ENCODE measurements around the gene ARHGAP4.

Gene ARHGAP4

DNA sequence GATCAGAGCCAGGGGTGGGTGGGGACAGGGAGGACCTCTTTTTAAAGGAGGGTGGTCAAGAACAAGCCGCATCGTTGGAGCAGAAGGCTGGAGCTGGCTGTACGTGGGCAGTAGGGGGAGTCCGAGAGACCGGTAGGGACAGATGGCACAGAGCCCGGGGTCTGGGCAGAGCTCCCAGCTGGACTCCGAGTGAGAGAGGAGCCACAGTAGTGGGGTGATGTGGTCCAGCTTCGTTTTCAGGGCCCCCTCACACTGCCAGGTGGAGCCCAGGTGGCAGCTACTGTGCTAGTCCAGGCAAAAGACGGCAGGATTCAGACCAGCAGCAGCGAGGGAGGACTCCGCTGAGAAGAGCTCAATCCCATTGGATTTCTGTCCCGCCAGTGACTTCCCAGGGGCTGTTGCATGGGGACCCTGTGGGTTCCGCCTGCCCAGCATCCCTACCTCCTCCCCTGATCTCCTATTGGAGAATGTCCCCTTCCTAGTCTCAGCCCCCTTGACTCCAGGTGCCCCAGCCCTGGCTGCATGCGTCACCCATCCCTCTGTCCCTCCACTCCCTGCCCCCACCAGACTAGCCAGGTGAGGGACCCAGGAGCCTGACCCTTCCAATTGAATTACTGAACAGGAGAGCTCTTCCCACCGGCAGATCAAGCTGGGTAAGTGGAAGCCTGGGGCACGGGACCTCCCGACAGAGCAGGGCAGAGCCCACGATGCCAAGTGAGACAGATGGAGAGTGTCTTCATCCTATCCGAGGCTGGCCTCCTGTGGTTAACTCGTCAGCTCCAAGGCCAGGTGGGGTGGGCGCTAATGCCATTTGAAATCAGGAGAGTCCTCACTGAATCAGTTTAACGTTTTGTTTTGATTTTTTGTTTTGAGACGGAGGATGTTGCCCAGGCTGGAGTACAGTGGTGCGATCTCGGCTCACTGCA lies 2.9 kb downstream of the ARHGAP4 start:
- H3K4me3 ChIP-seq (replicated peaks; ENCODE audit: insufficient read depth, low read length), result peak overlapping the region; percentile 59
- peak overlapping the region; percentile 100 for H3K27ac ChIP-seq (replicated peaks)
- no peak for DNase-seq (ENCODE audit: low read depth in 1 of 2, low spot score in 1 of 2)
- H3K27me3 ChIP-seq (ENCODE audit: insufficient read depth, poor library complexity, severe bottlenecking), result no peaks in the 10 kb centered on the region
- TF ChIP-seq POLR2AphosphoS5 (IDR thresholded peaks at IDR 0.05; ENCODE audit: low read depth), result no peak
- TF ChIP-seq CTCF (IDR thresholded peaks at IDR 0.05; ENCODE audit: insufficient read depth, low read length), result no peak
- no peak for TF ChIP-seq GABPA (IDR thresholded peaks at IDR 0.05; ENCODE audit: low read depth)
- TF ChIP-seq SPI1 (IDR thresholded peaks at IDR 0.05; ENCODE audit: borderline replicate concordance, low read depth), result no peak
- no peak for TF ChIP-seq REST (IDR thresholded peaks at IDR 0.05; ENCODE audit: insufficient replicate concordance, low read depth)

- TF ChIP-seq GABPA (IDR thresholded peaks at IDR 0.05; ENCODE audit: low read depth) (no peak), POLR2AphosphoS5 (IDR thresholded peaks at IDR 0.05; ENCODE audit: low read depth) (0 out of 2 replicates have a peak, but pooled peaks have one; percentile 11)
- DNase-seq (ENCODE audit: low read depth in 1 of 2, low spot score in 1 of 2), result no peak
- Histone ChIP-seq H3K27ac (replicated peaks) (peak overlapping the region; percentile 55), H3K27me3 (ENCODE audit: insufficient read depth, poor library complexity, severe bottlenecking) (no peaks in the 10 kb centered on the region), H3K4me3 (replicated peaks; ENCODE audit: insufficient read depth, low read length) (no peak overlapping the region)
Measured at GRCh38 chrX:153921511-153922446, 4.3 kb downstream of the ARHGAP4 start.

- no peak overlapping the region for H3K4me3 ChIP-seq (replicated peaks; ENCODE audit: insufficient read depth, low read length)
- TF ChIP-seq REST (IDR thresholded peaks at IDR 0.05; ENCODE audit: insufficient replicate concordance, low read depth) (no peak), GABPA (IDR thresholded peaks at IDR 0.05; ENCODE audit: low read depth) (no peak), POLR2AphosphoS5 (IDR thresholded peaks at IDR 0.05; ENCODE audit: low read depth) (no peak), SPI1 (IDR thresholded peaks at IDR 0.05; ENCODE audit: borderline replicate concordance, low read depth) (no peak), CTCF (IDR thresholded peaks at IDR 0.05; ENCODE audit: insufficient read depth, low read length) (no peak)
- DNase-seq (ENCODE audit: low read depth in 1 of 2, low spot score in 1 of 2), result no peak
- no peak overlapping the region for H3K27ac ChIP-seq (replicated peaks)
- H3K27me3 ChIP-seq (ENCODE audit: insufficient read depth, poor library complexity, severe bottlenecking), result no peaks in the 10 kb centered on the region
Measured at GRCh38 chrX:153921070-153921469, 5.0 kb downstream of the ARHGAP4 start.

GRCh38 chrX:153920546-153920945 lies 5.5 kb downstream of the ARHGAP4 start:
- Histone ChIP-seq H3K27ac (replicated peaks) (no peak overlapping the region), H3K4me3 (replicated peaks; ENCODE audit: insufficient read depth, low read length) (no peak overlapping the region)

More at GRCh38 chrX:153920546-153920945, 5.5 kb downstream of the ARHGAP4 start:
- no peak for DNase-seq (ENCODE audit: low read depth in 1 of 2, low spot score in 1 of 2)
- no peaks in the 10 kb centered on the region for H3K27me3 ChIP-seq (ENCODE audit: insufficient read depth, poor library complexity, severe bottlenecking)
- TF ChIP-seq POLR2AphosphoS5 (IDR thresholded peaks at IDR 0.05; ENCODE audit: low read depth), result no peak; the same call in 1 of the 2 replicates
- TF ChIP-seq CTCF (IDR thresholded peaks at IDR 0.05; ENCODE audit: insufficient read depth, low read length), result no peak
- no peak for TF ChIP-seq GABPA (IDR thresholded peaks at IDR 0.05; ENCODE audit: low read depth)
- no peak for TF ChIP-seq SPI1 (IDR thresholded peaks at IDR 0.05; ENCODE audit: borderline replicate concordance, low read depth)
- TF ChIP-seq REST (IDR thresholded peaks at IDR 0.05; ENCODE audit: insufficient replicate concordance, low read depth), result no peak
